Measurements from ENCODE around the gene IL1RAPL1.

- TF ChIP-seq CTCF (IDR thresholded peaks at IDR 0.05) (no peak), POLR2A (IDR thresholded peaks at IDR 0.05) (no peak)
Measured at GRCh38 chrX:29641461-29641860, 1054.2 kb downstream of the IL1RAPL1 start.

Measured in breast epithelium (tissue), 3 donors.